KOPT-K1 (cell line): ENCODE results near the gene PXK.

ENCODE experiments used
- H3K27ac ChIP-seq: fragments of 200-600 bp; sonication (generic); 2 replicates; pipeline ENCODE4 v1.5.1; 2016; ENCODE audit warnings: antibody characterized with exemption, mild to moderate bottlenecking, low read depth, low read length; ENCODE audit not compliant: poor library complexity, severe bottlenecking
- H3K36me3 ChIP-seq: fragments of 200-600 bp; sonication (generic); 2 replicates; pipeline ENCODE4 v1.5.1; 2017; ENCODE audit warnings: antibody characterized with exemption, mild to moderate bottlenecking, low read length, moderate library complexity; ENCODE audit not compliant: insufficient read depth
- H3K9me3 ChIP-seq: fragments of 200-600 bp; sonication (generic); 2 replicates; pipeline ENCODE4 v1.5.1; 2017; ENCODE audit warnings: antibody characterized with exemption, low read length, mild to moderate bottlenecking; ENCODE audit not compliant: insufficient read depth, poor library complexity, severe bottlenecking

PXK gene

DNA sequence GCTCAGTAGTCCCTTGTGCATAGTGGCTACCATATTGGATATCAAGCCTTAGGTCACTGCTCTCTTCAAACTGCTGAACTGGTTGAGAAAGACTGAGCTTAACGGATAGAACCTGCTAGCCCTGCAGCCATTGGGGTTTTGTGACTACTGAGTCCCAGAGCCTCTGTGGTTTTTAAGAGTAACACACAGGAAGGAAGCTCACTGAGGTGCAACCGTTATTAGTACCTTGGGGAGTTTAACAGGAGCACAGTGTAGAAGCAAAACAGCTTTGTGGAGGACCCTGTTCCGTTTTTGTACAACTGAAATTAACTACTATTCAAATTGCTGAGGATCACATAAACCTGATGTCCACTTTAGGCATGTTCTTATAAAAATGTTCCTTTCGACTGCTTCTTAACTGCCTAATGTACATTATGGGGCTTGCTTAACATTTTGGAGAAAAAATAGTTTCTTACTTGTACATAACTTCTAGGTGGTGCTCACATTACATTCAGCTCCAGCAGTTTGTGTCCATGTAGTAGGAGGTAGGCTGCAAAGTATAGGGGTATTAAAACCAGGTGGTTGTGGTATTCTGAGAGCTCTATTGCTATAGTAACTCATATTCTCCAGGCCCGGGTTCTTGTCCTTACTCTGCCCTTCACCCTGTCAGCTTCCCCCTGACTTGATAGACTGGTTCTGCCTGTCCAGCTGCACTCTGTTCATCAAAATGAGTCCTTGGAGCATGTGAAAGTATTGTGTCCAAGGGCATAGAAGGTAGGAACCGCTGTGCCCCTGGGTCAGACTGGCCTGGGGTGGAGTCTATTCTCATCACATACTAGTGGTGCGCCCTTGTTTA lies 17.3 kb downstream of the PXK start:
- peaks cover 6% of the 10 kb centered on the region; the same call in 1 of the 2 replicates for H3K36me3 ChIP-seq
- H3K27ac ChIP-seq: peak overlapping the region; percentile 98

GRCh38 chr3:58350627-58351013 lies 17.9 kb downstream of the PXK start:
- peaks cover 6% of the 10 kb centered on the region; the same call in 1 of the 2 replicates for H3K36me3 ChIP-seq
- peak overlapping the region; percentile 98 for H3K27ac ChIP-seq
- H3K9me3 ChIP-seq: no peaks in the 10 kb centered on the region

More for the DNA sequence above, 17.3 kb downstream of the PXK start:
- no peaks in the 10 kb centered on the region for H3K9me3 ChIP-seq

- peak overlapping the region; percentile 98 for H3K27ac ChIP-seq
- peaks cover 6% of the 10 kb centered on the region; the same call in 1 of the 2 replicates for H3K36me3 ChIP-seq
- H3K9me3 ChIP-seq: no peaks in the 10 kb centered on the region
Measured at GRCh38 chr3:58351920-58352319, 19.2 kb downstream of the PXK start.

DNA sequence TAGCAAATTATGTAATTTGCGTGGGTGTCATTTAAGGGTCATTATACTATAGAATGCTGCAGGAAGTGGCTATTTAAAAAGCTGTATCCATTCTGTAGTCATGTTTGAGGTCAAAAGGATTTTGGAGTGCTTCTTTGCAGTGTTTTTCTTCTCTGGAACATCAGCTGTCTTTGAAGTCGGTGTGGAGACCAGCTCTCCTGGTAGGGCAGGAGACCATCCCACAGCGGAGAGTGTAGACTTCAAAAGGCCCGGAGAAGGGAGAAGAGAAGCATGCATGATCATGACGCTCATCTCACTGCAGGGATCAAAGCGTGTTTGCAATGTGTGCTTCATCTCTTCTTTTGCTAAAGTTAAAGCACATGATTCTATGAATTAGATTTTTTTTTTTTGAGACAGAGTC lies 19.9 kb downstream of the PXK start:
- peaks cover 6% of the 10 kb centered on the region; the same call in 1 of the 2 replicates for H3K36me3 ChIP-seq
- H3K9me3 ChIP-seq: no peaks in the 10 kb centered on the region
- H3K27ac ChIP-seq: peak overlapping the region; percentile 98

DNA sequence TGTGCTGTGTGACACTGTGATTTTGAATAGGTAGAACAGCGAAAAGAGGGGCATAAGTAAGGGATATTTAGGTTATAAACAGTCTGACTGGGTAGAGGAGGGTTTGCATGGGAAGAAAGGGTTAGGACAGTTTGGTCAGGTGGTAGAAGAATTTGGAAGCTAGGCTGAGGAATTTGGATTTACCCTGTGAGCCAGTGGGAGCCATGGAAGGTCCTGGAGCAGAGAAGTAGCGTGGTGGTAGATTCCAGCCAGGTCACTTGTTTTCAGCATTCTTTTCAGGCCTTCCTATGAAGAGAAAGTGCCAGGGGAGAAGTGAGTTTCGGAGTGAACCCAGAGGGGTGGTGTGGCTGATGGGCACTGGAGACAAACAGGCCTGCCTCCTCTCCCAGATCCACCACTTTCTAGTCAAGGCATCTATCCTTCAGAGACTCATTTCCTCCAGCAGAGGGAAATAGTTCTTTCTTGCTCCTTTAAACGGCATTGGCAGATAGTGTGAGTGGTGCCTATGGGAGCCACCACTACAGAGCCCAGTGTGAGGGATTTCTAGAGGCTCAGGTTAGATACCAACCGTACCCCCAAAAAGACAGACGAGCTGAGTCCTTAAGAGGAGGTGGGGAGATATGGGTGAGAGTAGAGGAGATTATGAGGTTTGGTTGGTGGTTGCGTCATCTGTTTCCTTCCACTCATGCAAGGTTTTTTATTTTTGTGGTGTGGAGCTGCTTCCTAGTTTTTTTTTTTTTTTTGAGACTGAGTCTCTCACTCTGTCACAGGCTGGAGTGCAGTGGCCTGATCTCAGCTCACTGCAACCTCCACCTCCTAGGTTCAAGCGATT lies 21.2 kb downstream of the PXK start:
- peak overlapping the region; percentile 98 for H3K27ac ChIP-seq
- no peaks in the 10 kb centered on the region for H3K9me3 ChIP-seq
- H3K36me3 ChIP-seq: no peaks in the 10 kb centered on the region; the same call in 1 of the 2 replicates

DNA sequence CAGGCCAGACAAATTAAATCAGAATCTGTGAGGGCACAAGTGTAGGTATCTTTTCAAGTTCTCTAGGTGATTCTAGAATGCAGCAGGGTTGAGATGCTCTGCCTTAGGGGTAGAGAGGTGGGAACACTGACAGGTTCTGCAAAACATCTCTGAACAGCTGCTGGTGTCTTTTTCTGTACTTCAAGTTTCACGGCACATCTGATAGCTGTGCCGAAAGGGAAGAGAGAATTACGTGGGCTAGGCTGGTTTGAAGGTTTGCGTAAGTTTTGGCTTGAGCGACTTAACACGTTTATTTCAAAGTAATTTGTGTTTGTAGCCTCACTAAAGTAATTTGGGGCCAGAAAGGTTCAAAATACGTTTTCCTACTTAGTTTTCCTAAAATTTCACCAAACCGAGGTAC lies 22.5 kb downstream of the PXK start:
- Histone ChIP-seq H3K9me3 (no peaks in the 10 kb centered on the region), H3K36me3 (no peaks in the 10 kb centered on the region; the same call in 1 of the 2 replicates), H3K27ac (peak overlapping the region; percentile 98)

DNA sequence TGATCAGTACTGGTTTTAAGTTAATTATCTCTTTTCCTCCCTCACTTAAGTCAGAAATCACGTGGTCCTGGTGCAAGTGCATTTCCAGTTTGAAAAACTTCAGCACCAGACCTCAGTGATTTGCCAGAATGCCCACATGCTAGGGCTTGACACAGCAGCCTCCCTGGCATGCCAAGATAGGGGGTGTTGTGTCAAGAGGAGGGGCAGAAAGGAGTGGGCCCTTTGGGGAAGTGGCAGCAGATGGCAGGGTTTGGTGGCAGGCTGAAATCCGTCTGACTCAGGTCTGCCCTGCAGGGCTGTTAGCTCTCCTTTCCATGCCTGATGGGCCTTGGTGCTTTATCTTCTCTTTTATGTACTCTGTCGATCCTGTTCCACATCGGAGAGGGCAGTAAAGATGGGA lies 23.4 kb downstream of the PXK start:
- peak overlapping the region; percentile 98 for H3K27ac ChIP-seq
- H3K36me3 ChIP-seq: no peaks in the 10 kb centered on the region; the same call in 1 of the 2 replicates
- H3K9me3 ChIP-seq: no peaks in the 10 kb centered on the region

GRCh38 chr3:58357402-58357801 lies 24.7 kb downstream of the PXK start:
- H3K36me3 ChIP-seq: no peaks in the 10 kb centered on the region; the same call in none of the 2 replicates
- peak overlapping the region; percentile 32 for H3K27ac ChIP-seq
- no peaks in the 10 kb centered on the region for H3K9me3 ChIP-seq

GRCh38 chr3:58358092-58358491 lies 25.4 kb downstream of the PXK start:
- peak overlapping the region; percentile 32 for H3K27ac ChIP-seq
- no peaks in the 10 kb centered on the region for H3K9me3 ChIP-seq
- no peaks in the 10 kb centered on the region; the same call in none of the 2 replicates for H3K36me3 ChIP-seq

- H3K27ac ChIP-seq: no peak overlapping the region
Measured at GRCh38 chr3:58358808-58359207, 26.1 kb downstream of the PXK start.

DNA sequence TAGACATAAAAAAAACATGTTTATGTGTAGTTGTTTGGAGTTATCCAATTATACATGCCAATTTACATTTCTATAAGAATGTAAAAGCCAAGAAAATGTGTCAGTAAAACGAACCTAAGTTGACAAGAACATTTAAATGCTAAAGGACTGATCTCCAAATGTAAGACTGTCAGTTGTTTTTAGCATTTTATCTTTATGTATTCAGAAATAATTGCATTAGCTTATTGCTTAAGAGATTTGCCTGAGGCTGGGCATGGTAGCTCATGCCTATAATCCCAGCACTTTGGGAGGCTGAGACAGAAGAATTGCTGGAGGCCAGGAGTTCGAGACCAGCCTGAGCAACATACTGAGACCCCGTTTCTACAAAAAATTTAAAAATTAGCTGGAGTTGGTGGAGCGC lies 26.9 kb downstream of the PXK start:
- H3K9me3 ChIP-seq: no peaks in the 10 kb centered on the region
- H3K36me3 ChIP-seq: no peaks in the 10 kb centered on the region; the same call in none of the 2 replicates
- no peak overlapping the region for H3K27ac ChIP-seq

More at GRCh38 chr3:58358808-58359207, 26.1 kb downstream of the PXK start:
- no peaks in the 10 kb centered on the region for H3K9me3 ChIP-seq
- H3K36me3 ChIP-seq: no peaks in the 10 kb centered on the region; the same call in none of the 2 replicates

- no peaks in the 10 kb centered on the region for H3K9me3 ChIP-seq
- no peak overlapping the region for H3K27ac ChIP-seq
- H3K36me3 ChIP-seq: no peaks in the 10 kb centered on the region; the same call in none of the 2 replicates
Measured at GRCh38 chr3:58361866-58362265, 29.2 kb downstream of the PXK start.

- Histone ChIP-seq H3K36me3 (peaks cover 42% of the 10 kb centered on the region), H3K27ac (peak overlapping the region; percentile 46), H3K9me3 (no peaks in the 10 kb centered on the region)
Measured at GRCh38 chr3:58366699-58367098, 34.0 kb downstream of the PXK start.

DNA sequence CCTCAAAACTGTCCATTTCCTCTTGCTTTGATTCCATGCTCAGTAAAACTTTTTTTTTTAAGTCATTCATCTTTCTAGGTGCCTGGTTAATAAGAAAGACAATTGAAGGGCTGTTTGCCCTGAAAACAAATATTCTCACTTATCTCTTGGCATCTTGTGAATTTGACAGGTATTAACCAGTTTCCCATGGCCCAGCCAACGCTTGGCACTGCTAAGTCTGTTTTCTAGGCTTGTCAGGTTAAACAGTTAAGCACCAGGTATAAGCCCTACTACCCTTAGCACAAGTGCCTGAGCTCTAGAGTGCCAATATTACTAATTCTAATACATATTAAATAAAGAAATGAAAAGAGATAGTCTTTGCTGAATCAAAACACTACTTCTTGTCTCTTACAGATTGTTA lies 36.3 kb downstream of the PXK start:
- Histone ChIP-seq H3K9me3 (no peaks in the 10 kb centered on the region), H3K27ac (no peak overlapping the region), H3K36me3 (peaks cover 59% of the 10 kb centered on the region)

DNA sequence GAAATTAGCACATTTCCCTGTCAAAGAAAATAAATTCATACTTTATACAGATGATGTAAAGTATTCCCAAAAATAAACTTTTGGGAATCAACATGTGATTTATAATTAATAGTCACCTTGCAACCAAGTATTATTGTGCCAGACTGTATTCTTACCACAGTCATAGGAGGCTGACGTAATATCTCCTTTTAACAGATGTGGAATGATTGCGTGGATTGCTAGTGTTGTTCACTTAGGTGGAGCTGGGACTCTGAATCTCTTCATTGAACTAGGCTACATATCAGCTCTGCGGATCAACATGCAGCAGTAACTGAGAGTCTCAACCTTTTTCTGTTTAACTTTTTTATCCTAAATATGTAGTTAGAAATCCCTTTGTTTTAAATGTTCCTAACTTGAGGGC lies 37.2 kb downstream of the PXK start:
- peaks cover 68% of the 10 kb centered on the region for H3K36me3 ChIP-seq
- H3K9me3 ChIP-seq: no peaks in the 10 kb centered on the region
- H3K27ac ChIP-seq: no peak overlapping the region
